Right lobe of liver (tissue), 6 donors: ENCODE results near the gene COQ7. TPM values are rescaled to one million over a fixed set of nuclear protein-coding genes. Genes with fewer than 3 reads are reported as not detected.

Experiments used
- ATAC-seq, 4 donors: fragments of 200-7000 bp; cut with Tn5 transposase; one replicate each; pipeline ENCODE4 v1.9.1; 2020; ENCODE audit warnings: mild to moderate bottlenecking in 4 of 4, moderate library complexity in 4 of 4
- DNase-seq, 3 donors: peaks; one replicate each; pipeline ENCODE4 v3.0.0-alpha.2; 2020
- H3K27ac ChIP-seq, 3 donors: fragments of 200-600 bp; one replicate each; pipeline ENCODE4 v1.8.0; 2022
- H3K27me3 ChIP-seq, 2 donors: fragments of 200-600 bp; one replicate each; pipeline ENCODE4 v1.8.0; 2022
- H3K36me3 ChIP-seq, 4 donors: fragments of 200-600 bp; sonication (generic) in 1 of 4; one replicate each; pipeline versions ENCODE4 v1.5.1 to v1.8.0; 2017 to 2022; ENCODE audit warnings: control low read depth in 1 of 4
- H3K4me1 ChIP-seq, 4 donors: fragments of 200-600 bp; sonication (generic) in 1 of 4; one replicate each; pipeline versions ENCODE4 v1.5.1 to v1.8.0; 2017 to 2022; ENCODE audit warnings: control low read depth in 1 of 4
- H3K4me3 ChIP-seq, 3 donors: fragments of 200-600 bp; one replicate each; pipeline ENCODE4 v1.8.0; 2022
- H3K9me3 ChIP-seq, 4 donors: fragments of 200-600 bp; sonication (generic) in 1 of 4; one replicate each; pipeline versions ENCODE4 v1.5.1 to v1.8.0; 2017 to 2022; ENCODE audit warnings: control low read depth in 1 of 4
- CTCF ChIP-seq, 4 donors: fragments of 200-600 bp in 3 of 4; fragments of 450-650 bp in 1 of 4; IDR thresholded peaks; one replicate each; pipeline versions ENCODE4 v1.5.1 to v1.8.0; 2016 to 2022; ENCODE audit warnings: antibody characterized with exemption in 4 of 4, mild to moderate bottlenecking in 2 of 4
- POLR2A ChIP-seq: fragments of 450-650 bp; IDR thresholded peaks from one replicate; pipeline ENCODE4 v1.6.1; 2017; ENCODE audit warnings: antibody characterized with exemption, mild to moderate bottlenecking
- WGBS: methylation state at CpG from one replicate; pipeline ENCODE4 v1.1.6; 2018; ENCODE audit warnings: low coverage, low lambda C conversion rate; ENCODE audit not compliant: insufficient coverage; ENCODE audit errors: missing lambda C conversion rate; 5-methylcytosine and 5-hydroxymethylcytosine counted together
- intact Hi-C, 2 donors: fragments of 100-400 bp; cut with DNase I; formaldehyde crosslinking; loops; one replicate each; pipeline versions ENCODE4 v1.11.2 to v1.14.1; 2022
- total RNA-seq, 6 experiments: library from RNA; depleted of rRNA in 2 of 6; stranded (reverse); fragments of >200 nt in 2 of 6; fragmentation: NEBNext Ultra II Directional in 3 of 6; extraction: Animal tissue kit (Norgen Biotek cat#: 25700) in 3 of 6; gene quantifications; one replicate each; pipeline versions ENCODE4 v1.1.0 to v1.2.4, GENCODE V29; 2016 to 2023
- donor health status: DM: no; HTN: yes; CAD: no.
- donor health status: DM: no; HTN: no; CAD: no.
- donor health status: DM: no; HTN: no; CAD: no.
- donor health status: DM: no; HTN: yes; CAD: no.
- donor health status: DM: no; HTN: yes; CAD: no.

Gene COQ7
- total RNA-seq, 6 experiments from 2014 or later: 7.9 to 11.3 (median 9.9) TPM

- no peaks in the 10 kb centered on the region for H3K36me3 ChIP-seq
- no peaks in the 10 kb centered on the region for H3K27me3 ChIP-seq
- DNase-seq: no peak
- peaks cover 0 to 16% (median 4%) of the 10 kb centered on the region in 4 donors for H3K4me1 ChIP-seq
- TF ChIP-seq POLR2A (no peak), CTCF (IDR thresholded peaks at IDR 0.05) (no peak)
- intact Hi-C loops: no loop called here
- no peak overlapping the region for H3K4me3 ChIP-seq
- no peaks in the 10 kb centered on the region for H3K9me3 ChIP-seq
- ATAC-seq: no peak
- 100% methylated on average over 1 of the region's 2 CpGs for WGBS
- no peak overlapping the region for H3K27ac ChIP-seq
Observed at GRCh38 chr16:19106625-19107020, 39.2 kb downstream of the COQ7 start.

GRCh38 chr16:19108409-19109287 is 41.2 kb downstream of the COQ7 start:
- ATAC-seq: no peak
- intact Hi-C loops: no loop called here
- no peaks in the 10 kb centered on the region for H3K9me3 ChIP-seq
- no peak overlapping the region for H3K27ac ChIP-seq
- no peaks in the 10 kb centered on the region for H3K27me3 ChIP-seq
- H3K4me1 ChIP-seq: peaks cover 0 to 25% (median 9%) of the 10 kb centered on the region in 4 donors
- H3K4me3 ChIP-seq: no peak overlapping the region
- TF ChIP-seq CTCF (IDR thresholded peaks at IDR 0.05) (no peak), POLR2A (no peak)
- 81% methylated on average over 9 of the region's 9 CpGs for WGBS
- DNase-seq: no peak
- H3K36me3 ChIP-seq: no peaks in the 10 kb centered on the region

- Histone ChIP-seq H3K9me3 (no peaks in the 10 kb centered on the region), H3K4me1 (peaks cover 0 to 25% (median 9%) of the 10 kb centered on the region in 4 donors), H3K36me3 (no peaks in the 10 kb centered on the region), H3K4me3 (no peak overlapping the region), H3K27ac (no peak overlapping the region), H3K27me3 (no peaks in the 10 kb centered on the region)
- 93% methylated on average over 2 of the region's 4 CpGs for WGBS
- intact Hi-C loops: no loop called here
- TF ChIP-seq CTCF (IDR thresholded peaks at IDR 0.05) (no peak), POLR2A (no peak)
- ATAC-seq: no peak
- DNase-seq: no peak
Observed at GRCh38 chr16:19109288-19109664, 41.9 kb downstream of the COQ7 start.

- intact Hi-C loops: no loop called here
- peak; percentile 47 to 60 (median 52) for ATAC-seq
Observed at GRCh38 chr16:19110537-19111360, 43.3 kb downstream of the COQ7 start.

More at GRCh38 chr16:19110537-19111360, 43.3 kb downstream of the COQ7 start:
- no peak for TF ChIP-seq POLR2A
- no peak for TF ChIP-seq CTCF (IDR thresholded peaks at IDR 0.05)
- Histone ChIP-seq H3K36me3 (no peaks in the 10 kb centered on the region), H3K4me1 (peaks cover 0 to 38% (median 9%) of the 10 kb centered on the region in 4 donors), H3K9me3 (no peaks in the 10 kb centered on the region), H3K27me3 (no peaks in the 10 kb centered on the region), H3K4me3 (no peak overlapping the region), H3K27ac (peak overlapping the region in 2 of 3 donors; percentile 6 to 76)
- 57% methylated on average over 4 of the region's 4 CpGs for WGBS
- no peak for DNase-seq
